Smooth muscle cell (in vitro differentiated cells): ENCODE data around the gene GAGE12F. TPM values are rescaled to one million over a fixed set of nuclear protein-coding genes. Genes with fewer than 3 reads are reported as not detected.
"Not testable (repeated sequence)": the region's sequence is repeated elsewhere in the genome, so short reads cannot be mapped to it uniquely, and the experiment has no call there.

Experiments used
- DNase-seq: peaks from one replicate; lab custom pipeline; 2025; ENCODE audit not compliant: unreplicated experiment; lab: John Stamatoyannopoulos, UW
- H2AFZ ChIP-seq: fragments of 200-600 bp; sonication (generic); 2 replicates; pipeline ENCODE4 v1.6.0; 2016; ENCODE audit warnings: antibody characterized with exemption, low read depth, mild to moderate bottlenecking
- H3F3A ChIP-seq: fragments of 200-600 bp; sonication (generic); 2 replicates; pipeline ENCODE4 v1.6.0; 2017; ENCODE audit warnings: antibody characterized with exemption, low read depth
- H3K27ac ChIP-seq: fragments of 200-600 bp; sonication (generic); 2 replicates; pipeline ENCODE4 v1.5.1; 2016; ENCODE audit warnings: low read depth, mild to moderate bottlenecking
- H3K27me3 ChIP-seq: fragments of 200-600 bp; sonication (generic); 2 replicates; pipeline ENCODE4 v1.6.1; 2016; ENCODE audit warnings: low read depth, mild to moderate bottlenecking
- H3K36me3 ChIP-seq: fragments of 200-600 bp; sonication (generic); 2 replicates; pipeline ENCODE4 v1.5.1; 2016; ENCODE audit warnings: low read depth
- H3K4me1 ChIP-seq: fragments of 200-600 bp; sonication (generic); 2 replicates; pipeline ENCODE4 v1.5.1; 2016; ENCODE audit warnings: low read depth
- H3K4me2 ChIP-seq: fragments of 200-600 bp; sonication (generic); 2 replicates; pipeline ENCODE4 v1.6.0; 2016; ENCODE audit warnings: mild to moderate bottlenecking
- H3K4me3 ChIP-seq: fragments of 200-600 bp; sonication (generic); 2 replicates; pipeline ENCODE4 v1.5.1; 2016; ENCODE audit warnings: mild to moderate bottlenecking
- H3K79me2 ChIP-seq: fragments of 200-600 bp; sonication (generic); 2 replicates; pipeline ENCODE4 v1.6.0; 2016; ENCODE audit warnings: low read depth, mild to moderate bottlenecking
- H3K9ac ChIP-seq: fragments of 200-600 bp; sonication (generic); 2 replicates; pipeline ENCODE4 v1.6.0; 2016; ENCODE audit warnings: low read depth
- H3K9me3 ChIP-seq: fragments of 200-600 bp; sonication (generic); replicated peaks from 2 replicates; pipeline ENCODE4 v1.5.1; 2016; ENCODE audit warnings: low read depth
- H4K20me1 ChIP-seq: fragments of 200-600 bp; sonication (generic); 2 replicates; pipeline ENCODE4 v1.6.0; 2016; ENCODE audit warnings: low read depth
- CTCF ChIP-seq: fragments of 200-600 bp; sonication (generic); IDR thresholded peaks from 2 replicates; pipeline ENCODE4 v1.5.1; 2017; ENCODE audit warnings: borderline replicate concordance, mild to moderate bottlenecking, antibody characterized with exemption; ENCODE audit not compliant: insufficient read depth, poor library complexity, severe bottlenecking
- WGBS: methylation state at CpG from one replicate; pipeline ENCODE4 v1.1.7; 2016; ENCODE audit warnings: low lambda C conversion rate; 5-methylcytosine and 5-hydroxymethylcytosine counted together
- polyA plus RNA-seq: library from polyadenylated mRNA; unstranded; fragments of >200 nt; fragmentation: Nextera tagmentation; extraction: Ambion mirVana; gene quantifications from 2 replicates; pipeline ENCODE4 v1.2.1, GENCODE V29; 2016
- small RNA-seq: library from RNA; depleted of rRNA; stranded (forward); fragments of <200 nt; gene quantifications from one replicate; pipeline ENCODE3, GENCODE V24; 2014
- total RNA-seq: library from RNA; depleted of rRNA; stranded (reverse); fragments of >200 nt; gene quantifications from 2 replicates; pipeline ENCODE4 v1.2.3, GENCODE V29; 2014

The GAGE12F gene
- total and polyA plus RNA-seq, 2 experiments from 2014 or later = not detected

- not testable (repeated sequence) for H3K36me3 ChIP-seq, H3K4me3 ChIP-seq, H3K79me2 ChIP-seq, H4K20me1 ChIP-seq, DNase-seq, H3K9ac ChIP-seq, H3K27me3 ChIP-seq, H3K4me2 ChIP-seq, H3K9me3 ChIP-seq, H3K4me1 ChIP-seq, H3K27ac ChIP-seq, H2AFZ ChIP-seq, H3F3A ChIP-seq
- WGBS = no CpG with 5 or more reads among the region's 16 CpGs
Measured at GRCh38 chrX:49589196-49589595, 28.6 kb downstream of the GAGE12F start, which contains the start of gene GAGE2A. Gene GAGE2A, plus strand, starts transcription at chrX:49589496. Its CDS starts 1,155 bp downstream, at chrX:49590651.

GRCh38 chrX:49589769-49590478 is 29.3 kb downstream of the GAGE12F start:
- H4K20me1 ChIP-seq, H3K9me3 ChIP-seq, H3K4me1 ChIP-seq, H3K4me2 ChIP-seq, H3F3A ChIP-seq, H2AFZ ChIP-seq, DNase-seq, H3K9ac ChIP-seq, H3K36me3 ChIP-seq, H3K79me2 ChIP-seq, H3K4me3 ChIP-seq, H3K27ac ChIP-seq, H3K27me3 ChIP-seq: not testable (repeated sequence)
- 92% methylated on average over 31 of the region's 37 CpGs for WGBS

GRCh38 chrX:49590488-49590887 is 29.8 kb downstream of the GAGE12F start:
- H3K4me2 ChIP-seq, H3K9me3 ChIP-seq, H3K27ac ChIP-seq, H3K9ac ChIP-seq, H3F3A ChIP-seq, H3K27me3 ChIP-seq, H3K4me1 ChIP-seq, H3K36me3 ChIP-seq, H4K20me1 ChIP-seq, H3K4me3 ChIP-seq, DNase-seq, H3K79me2 ChIP-seq, H2AFZ ChIP-seq: not testable (repeated sequence)
- 89% methylated on average over 14 of the region's 17 CpGs for WGBS

DNA sequence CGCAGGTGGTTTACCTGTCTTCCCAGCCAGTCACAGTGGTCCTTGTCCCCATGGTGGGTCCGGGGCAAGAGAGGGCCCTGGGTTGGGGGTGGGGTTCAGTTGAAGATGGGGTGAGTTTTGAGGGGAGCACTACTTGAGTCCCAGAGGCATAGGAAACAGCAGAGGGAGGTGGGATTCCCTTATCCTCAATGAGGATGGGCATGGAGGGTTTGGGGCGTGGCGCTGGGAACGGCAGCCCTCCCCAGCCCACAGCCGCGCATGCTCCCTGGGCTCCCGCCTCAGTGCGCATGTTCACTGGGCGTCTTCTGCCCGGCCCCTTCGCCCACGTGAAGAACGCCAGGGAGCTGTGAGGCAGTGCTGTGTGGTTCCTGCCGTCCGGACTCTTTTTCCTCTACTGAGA is 38.1 kb downstream of the GAGE12F start, which contains the start of gene GAGE1:
GAGE1 (plus strand) TSS at position 301 of the 400 bp plus-strand sequence. CDS start 1,155 bp downstream, outside the sequence.
- H4K20me1 ChIP-seq, H3K4me2 ChIP-seq, H3K9ac ChIP-seq, H3K9me3 ChIP-seq, DNase-seq, H3K4me1 ChIP-seq, H3K4me3 ChIP-seq, H3K27me3 ChIP-seq, H3K79me2 ChIP-seq, H2AFZ ChIP-seq, H3F3A ChIP-seq, H3K36me3 ChIP-seq, H3K27ac ChIP-seq: not testable (repeated sequence)
- no CpG with 5 or more reads among the region's 16 CpGs for WGBS

GRCh38 chrX:49610718-49611310 is 50.2 kb downstream of the GAGE12F start:
- 43% methylated on average over 7 of the region's 7 CpGs for WGBS

More at GRCh38 chrX:49610718-49611310, 50.2 kb downstream of the GAGE12F start:
- H3K4me2 ChIP-seq = peak overlapping the region; percentile 19
- H3K9me3 ChIP-seq = no peaks in the 10 kb centered on the region
- no peaks in the 10 kb centered on the region for H3K4me1 ChIP-seq
- no peaks in the 10 kb centered on the region for H3K27me3 ChIP-seq
- H3K27ac ChIP-seq = no peak overlapping the region
- H2AFZ ChIP-seq = no peak overlapping the region
- no peak overlapping the region for H3K9ac ChIP-seq
- no peaks in the 10 kb centered on the region for H3F3A ChIP-seq
- no peaks in the 10 kb centered on the region for H3K79me2 ChIP-seq
- TF ChIP-seq CTCF = no peak
- H4K20me1 ChIP-seq = no peaks in the 10 kb centered on the region
- no peak for DNase-seq
- no peak overlapping the region for H3K4me3 ChIP-seq
- H3K36me3 ChIP-seq = no peaks in the 10 kb centered on the region

Small RNAs within 50 kb of the gene (small RNA-seq; reads per million reads assigned to genes)
- not detected for gene GAGE12B

Other genes starting within 250 kb of the GAGE12F start
- not detected in 2 replicates for gene GAGE12J, start 238.8 kb upstream of the GAGE12F start, total RNA-seq
- not detected in 2 replicates for gene GAGE12J, start 238.8 kb upstream of the GAGE12F start, polyA plus RNA-seq
- gene GAGE13, start 229.3 kb upstream of the GAGE12F start, total RNA-seq = not detected in 2 replicates
- not detected in 2 replicates for gene GAGE13, start 229.3 kb upstream of the GAGE12F start, polyA plus RNA-seq
- not detected in 2 replicates for gene GAGE12C, start 28.7 kb upstream of the GAGE12F start, total RNA-seq
- gene GAGE12C, start 28.7 kb upstream of the GAGE12F start, polyA plus RNA-seq = not detected in 2 replicates
- not detected in 2 replicates for gene GAGE12D, start 19.1 kb upstream of the GAGE12F start, total RNA-seq
- not detected in 2 replicates for gene GAGE12D, start 19.1 kb upstream of the GAGE12F start, polyA plus RNA-seq
- not detected in 2 replicates for gene GAGE12E, start 9.6 kb upstream of the GAGE12F start, total RNA-seq
- gene GAGE12E, start 9.6 kb upstream of the GAGE12F start, polyA plus RNA-seq = not detected in 2 replicates
- not detected in 2 replicates for gene GAGE12G, start 9.6 kb downstream of the GAGE12F start, total RNA-seq
- not detected in 2 replicates for gene GAGE12G, start 9.6 kb downstream of the GAGE12F start, polyA plus RNA-seq
- not detected in 2 replicates for gene GAGE12H, start 19.1 kb downstream of the GAGE12F start, total RNA-seq
- gene GAGE12H, start 19.1 kb downstream of the GAGE12F start, polyA plus RNA-seq = not detected in 2 replicates
- gene GAGE2A, start 28.7 kb downstream of the GAGE12F start, total RNA-seq = not detected in 2 replicates
- gene GAGE2A, start 28.7 kb downstream of the GAGE12F start, polyA plus RNA-seq = not detected in 2 replicates
- gene GAGE1, start 38.2 kb downstream of the GAGE12F start, total RNA-seq = not detected in 2 replicates
- gene GAGE1, start 38.2 kb downstream of the GAGE12F start, polyA plus RNA-seq = not detected in 2 replicates
- gene PAGE1, start 135.1 kb downstream of the GAGE12F start, total RNA-seq = not detected in 2 replicates
- not detected in 2 replicates for gene PAGE1, start 135.1 kb downstream of the GAGE12F start, polyA plus RNA-seq